GM18868 (cell line): ENCODE results near the gene TUB.

ENCODE experiments used
- ATAC-seq: cut with Tn5 transposase; IDR thresholded peaks from one replicate; pipeline ENCODE4 v1.9.1; 2021; ENCODE audit warnings: mild to moderate bottlenecking, moderate library complexity; ENCODE audit not compliant: unreplicated experiment

Gene TUB

GRCh38 chr11:8045839-8046238, 35.2 kb upstream of the TUB start:
- no peak for ATAC-seq

GRCh38 chr11:8047382-8047781, 33.6 kb upstream of the TUB start:
- ATAC-seq: no peak

- no peak for ATAC-seq
Measured at GRCh38 chr11:8049084-8049483, 31.9 kb upstream of the TUB start.

GRCh38 chr11:8055091-8055835, 25.7 kb upstream of the TUB start:
- ATAC-seq: no peak

GRCh38 chr11:8055836-8056526, 25.0 kb upstream of the TUB start:
- ATAC-seq: no peak

- ATAC-seq: no peak
Measured at GRCh38 chr11:8056810-8057463, 24.1 kb upstream of the TUB start.

- no peak for ATAC-seq
Measured at GRCh38 chr11:8058216-8058615, 22.8 kb upstream of the TUB start.

- no peak for ATAC-seq
Measured at GRCh38 chr11:8059030-8059429, 22.0 kb upstream of the TUB start.

- no peak for ATAC-seq
Measured at GRCh38 chr11:8059571-8060011, 21.4 kb upstream of the TUB start.

- no peak for ATAC-seq
Measured at GRCh38 chr11:8060146-8060719, 20.8 kb upstream of the TUB start.

- ATAC-seq: no peak
Measured at GRCh38 chr11:8060801-8061554, 20.0 kb upstream of the TUB start.

- no peak for ATAC-seq
Measured at GRCh38 chr11:8061555-8062428, 19.2 kb upstream of the TUB start.

GRCh38 chr11:8062781-8063257, 18.2 kb upstream of the TUB start:
- no peak for ATAC-seq

- ATAC-seq: no peak
Measured at GRCh38 chr11:8063324-8063723, 17.7 kb upstream of the TUB start.

GRCh38 chr11:8065031-8065430, 16.0 kb upstream of the TUB start:
- ATAC-seq: no peak

- ATAC-seq: no peak
Measured at GRCh38 chr11:8066036-8066910, 14.7 kb upstream of the TUB start.

GRCh38 chr11:8066911-8067455, 14.0 kb upstream of the TUB start:
- ATAC-seq: no peak

GRCh38 chr11:8067567-8067928, 13.5 kb upstream of the TUB start:
- ATAC-seq: no peak
